ENCODE results near the gene FMNL3.

FMNL3 gene

GRCh38 chr12:49665384-49665783 is 41.8 kb downstream of the FMNL3 start:
- H3K4me3 ChIP-seq (ENCODE audit: low read length) = no peak overlapping the region
- TF ChIP-seq CTCF (conservative IDR thresholded peaks at IDR 0.05; ENCODE audit: low read depth, low read length) = no peak
- no peak for DNase-seq (ENCODE audit: low read depth)

- H3K4me3 ChIP-seq (ENCODE audit: low read length) = no peak overlapping the region
- DNase-seq (ENCODE audit: low read depth) = no peak
- no peak for TF ChIP-seq CTCF (conservative IDR thresholded peaks at IDR 0.05; ENCODE audit: low read depth, low read length)
Observed at GRCh38 chr12:49664591-49665239, 42.5 kb downstream of the FMNL3 start.

- no peak for TF ChIP-seq CTCF (conservative IDR thresholded peaks at IDR 0.05; ENCODE audit: low read depth, low read length)
- no peak overlapping the region for H3K4me3 ChIP-seq (ENCODE audit: low read length)
- DNase-seq (ENCODE audit: low read depth) = no peak
Observed at GRCh38 chr12:49664167-49664566, 43.0 kb downstream of the FMNL3 start.

GRCh38 chr12:49662998-49663843 is 44.0 kb downstream of the FMNL3 start:
- DNase-seq (ENCODE audit: low read depth) = no peak
- TF ChIP-seq CTCF (conservative IDR thresholded peaks at IDR 0.05; ENCODE audit: low read depth, low read length) = no peak
- H3K4me3 ChIP-seq (ENCODE audit: low read length) = no peak overlapping the region

GRCh38 chr12:49661746-49662145 is 45.5 kb downstream of the FMNL3 start:
- DNase-seq (ENCODE audit: low read depth) = no peak
- no peak for TF ChIP-seq CTCF (conservative IDR thresholded peaks at IDR 0.05; ENCODE audit: low read depth, low read length)
- no peak overlapping the region for H3K4me3 ChIP-seq (ENCODE audit: low read length)

GRCh38 chr12:49661191-49661590 is 46.0 kb downstream of the FMNL3 start:
- no peak for DNase-seq (ENCODE audit: low read depth)
- H3K4me3 ChIP-seq (ENCODE audit: low read length) = no peak overlapping the region
- no peak for TF ChIP-seq CTCF (conservative IDR thresholded peaks at IDR 0.05; ENCODE audit: low read depth, low read length)

GRCh38 chr12:49659753-49660152 is 47.5 kb downstream of the FMNL3 start:
- no peak overlapping the region for H3K4me3 ChIP-seq (ENCODE audit: low read length)
- no peak for DNase-seq (ENCODE audit: low read depth)
- TF ChIP-seq CTCF (conservative IDR thresholded peaks at IDR 0.05; ENCODE audit: low read depth, low read length) = no peak
